Breast epithelium (tissue), 3 donors: Measurements from ENCODE around the gene RPL13.

ENCODE experiments used
- CTCF ChIP-seq, 3 donors: fragments of 450-650 bp; IDR thresholded peaks; one replicate each; pipeline ENCODE4 v1.5.1; 2016 to 2017; ENCODE audit warnings: antibody characterized with exemption in 3 of 3, mild to moderate bottlenecking in 3 of 3, moderate library complexity in 3 of 3
- POLR2AphosphoS5 ChIP-seq, 3 donors: sonication (generic); formaldehyde crosslinking; IDR thresholded peaks; one replicate each; pipeline ENCODE4 v1.6.1; 2017; ENCODE audit warnings: antibody characterized with exemption in 3 of 3

- TF ChIP-seq POLR2AphosphoS5 (IDR thresholded peaks at IDR 0.05) = no peak
- TF ChIP-seq CTCF (IDR thresholded peaks at IDR 0.05) = no peak
Observed at GRCh38 chr16:89569506-89570341, 9.2 kb downstream of the RPL13 start.
